NCI-H128 (cell line): Measurements from ENCODE around the gene PVRIG.
"Not testable (repeated sequence)": the region's sequence is repeated elsewhere in the genome, so short reads cannot be mapped to it uniquely, and the experiment has no call there.

Experiments used
- DNase-seq: peaks from one replicate; lab custom pipeline; 2025; ENCODE audit not compliant: unreplicated experiment; lab: John Stamatoyannopoulos, UW

Gene PVRIG

DNA sequence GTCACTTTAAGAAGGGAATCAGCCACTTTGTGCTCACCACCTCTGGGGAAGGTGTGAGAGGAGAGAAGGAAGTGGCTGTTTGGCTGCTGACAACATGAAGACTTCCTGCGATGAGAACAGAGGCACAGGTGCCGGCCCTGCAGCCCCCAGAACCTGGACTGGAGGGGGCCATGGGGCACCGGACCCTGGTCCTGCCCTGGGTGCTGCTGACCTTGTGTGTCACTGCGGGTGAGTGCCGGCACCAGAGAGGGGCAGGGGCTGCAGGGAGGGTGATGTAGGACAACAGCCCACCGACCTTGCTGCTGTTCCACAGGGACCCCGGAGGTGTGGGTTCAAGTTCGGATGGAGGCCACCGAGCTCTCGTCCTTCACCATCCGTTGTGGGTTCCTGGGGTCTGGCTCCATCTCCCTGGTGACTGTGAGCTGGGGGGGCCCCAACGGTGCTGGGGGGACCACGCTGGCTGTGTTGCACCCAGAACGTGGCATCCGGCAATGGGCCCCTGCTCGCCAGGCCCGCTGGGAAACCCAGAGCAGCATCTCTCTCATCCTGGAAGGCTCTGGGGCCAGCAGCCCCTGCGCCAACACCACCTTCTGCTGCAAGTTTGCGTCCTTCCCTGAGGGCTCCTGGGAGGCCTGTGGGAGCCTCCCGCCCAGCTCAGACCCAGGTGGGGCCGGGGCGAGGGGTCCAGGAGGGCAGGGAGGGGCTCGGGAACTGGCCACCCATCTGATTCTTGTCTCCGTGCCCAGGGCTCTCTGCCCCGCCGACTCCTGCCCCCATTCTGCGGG is at the start of gene PVRIG:
Gene PVRIG (plus strand): TSS at position 149 of the 785 bp plus-strand sequence. CDS start 22 bp downstream, at position 171.
- not testable (repeated sequence) for DNase-seq

DNA sequence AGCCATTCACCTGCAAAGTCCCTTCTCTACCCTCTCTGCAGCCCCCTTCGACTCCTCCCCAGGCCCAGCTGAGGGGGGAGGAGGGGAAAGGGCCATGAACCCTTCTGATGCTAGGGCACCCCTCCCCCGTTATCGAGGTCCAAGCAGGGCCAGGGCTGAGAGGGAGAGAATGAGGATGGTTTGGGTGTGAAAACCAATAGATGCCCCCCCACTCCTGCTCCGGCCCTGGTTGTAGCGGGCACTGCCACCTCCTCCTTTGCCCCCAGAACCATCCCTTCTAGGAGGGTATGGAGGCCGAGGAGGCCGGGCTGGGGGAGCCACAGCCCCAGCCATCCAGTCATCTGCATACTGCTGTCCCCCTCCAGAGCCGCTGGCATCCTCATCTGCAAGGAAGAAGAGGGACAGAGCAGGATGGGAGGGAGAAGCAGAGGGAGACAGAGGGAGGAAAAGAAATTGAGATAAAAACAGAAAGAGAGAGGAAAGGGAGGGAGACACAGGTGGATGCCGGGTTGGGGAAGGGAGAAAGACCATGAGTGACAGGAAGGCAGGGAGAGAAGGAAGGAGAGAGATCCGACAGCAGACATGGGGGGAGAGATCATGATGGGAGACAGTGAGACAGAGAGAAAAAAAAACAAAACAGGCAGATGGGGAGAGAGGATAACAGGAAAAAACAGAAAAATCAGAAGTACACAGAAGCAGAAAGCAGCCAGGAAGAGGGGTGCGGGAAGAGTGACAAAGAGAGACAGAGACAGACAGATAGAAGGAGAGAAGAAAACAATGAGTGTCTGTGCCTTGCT is 49.5 kb upstream of the PVRIG start:
- DNase-seq = no peak

DNA sequence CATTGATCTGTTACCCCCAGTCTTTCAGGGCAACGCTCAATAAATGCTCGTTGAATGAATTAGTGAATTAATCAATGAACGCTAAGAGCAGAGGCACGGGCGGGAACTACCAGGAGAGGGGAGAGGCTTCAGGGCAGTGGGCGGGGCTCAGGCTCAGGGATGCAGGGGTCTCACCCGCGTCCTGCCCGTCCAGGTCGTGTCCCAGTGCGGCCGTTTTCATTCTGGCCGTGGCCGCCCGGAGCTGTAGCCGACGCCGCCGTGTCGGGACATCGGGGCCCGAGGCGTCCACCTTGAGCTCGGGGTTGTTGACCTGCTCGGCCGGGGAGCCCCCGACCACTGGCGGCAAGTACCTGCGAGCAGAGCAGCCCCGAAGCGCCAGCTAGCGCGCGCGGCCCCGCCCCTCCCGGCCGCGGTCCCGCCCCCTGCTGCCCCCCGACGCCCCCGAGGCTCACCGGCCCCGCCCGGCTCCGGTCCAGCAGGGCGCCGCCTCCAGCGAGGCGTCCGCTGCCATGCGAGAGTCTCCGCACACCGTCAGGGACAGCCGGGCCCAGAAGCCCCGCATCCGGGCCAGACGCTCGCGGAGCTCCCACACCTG is 48.6 kb upstream of the PVRIG start:
- DNase-seq = no peak

DNA sequence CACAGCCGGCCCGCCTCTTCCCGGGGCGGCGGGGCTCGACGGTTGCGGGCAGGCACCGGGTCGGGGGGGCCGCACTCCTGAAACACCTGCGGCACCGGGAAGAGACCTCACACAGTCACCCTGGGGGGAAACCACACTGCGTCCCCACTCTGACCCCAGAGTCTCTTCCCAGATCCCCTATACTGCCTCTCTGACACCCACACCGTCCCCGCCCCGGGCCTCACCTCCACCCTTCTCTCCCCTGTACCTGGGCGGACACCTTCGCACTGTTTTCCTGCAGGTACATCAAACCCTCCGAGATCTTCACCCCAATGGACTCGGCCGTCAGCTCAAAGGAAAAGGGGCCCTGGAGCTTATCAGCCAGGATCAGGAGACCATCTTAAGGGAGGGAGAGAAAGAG is 47.9 kb upstream of the PVRIG start:
- DNase-seq = no peak

DNA sequence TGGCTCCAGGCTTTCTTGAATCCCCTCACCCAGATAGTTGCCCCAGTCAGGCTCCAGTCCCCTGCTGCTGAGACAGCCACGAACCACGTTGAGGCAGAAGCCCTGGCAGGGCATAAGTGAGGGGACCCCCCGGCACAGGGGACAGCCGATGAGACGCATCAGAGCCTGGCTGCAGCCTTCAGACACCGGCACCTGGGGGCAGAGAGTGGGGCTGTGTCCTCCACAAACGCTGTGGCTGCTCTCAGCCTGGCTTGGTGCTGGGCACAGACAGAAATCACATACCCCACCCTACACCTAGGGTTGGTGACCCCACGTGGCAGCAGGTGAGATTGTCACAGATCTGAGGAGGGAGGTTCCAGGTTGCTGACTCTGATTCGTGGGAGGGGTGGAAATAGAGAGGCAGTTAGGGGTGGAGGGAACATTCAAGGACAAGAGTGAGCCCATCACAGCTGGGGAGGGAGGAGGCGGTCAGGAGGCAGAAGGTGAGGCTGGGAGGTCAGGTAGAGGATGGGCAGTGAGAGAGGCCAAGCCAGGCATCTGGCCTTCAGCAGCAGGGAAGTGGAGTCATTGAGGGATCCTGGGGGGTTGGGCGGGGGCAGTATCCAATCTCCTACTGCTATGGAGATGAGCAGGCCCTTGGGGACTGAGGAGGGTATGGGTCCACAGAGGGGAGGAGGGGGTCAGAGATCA is 45.8 kb upstream of the PVRIG start:
- no peak for DNase-seq

DNA sequence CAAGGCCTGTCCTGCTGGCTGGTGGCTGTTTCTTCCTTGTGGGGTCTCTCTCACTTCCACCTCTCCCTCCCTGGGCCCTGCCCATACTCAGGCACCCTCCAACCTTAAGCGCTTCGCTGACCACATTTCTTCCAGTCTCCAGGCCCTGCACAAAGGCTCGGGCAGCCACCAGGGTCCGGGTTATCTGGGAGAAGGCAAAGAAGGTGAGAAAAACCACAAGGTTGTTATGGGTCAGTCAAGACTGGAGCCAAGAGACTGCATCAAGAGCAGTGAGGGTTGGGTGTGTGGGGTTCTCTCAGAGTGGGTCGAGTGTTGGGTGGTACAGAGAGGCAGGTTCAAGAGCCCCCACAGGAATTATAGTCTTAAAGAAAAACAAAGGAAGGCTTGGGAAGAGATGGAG is 45.2 kb upstream of the PVRIG start:
- DNase-seq = no peak

DNA sequence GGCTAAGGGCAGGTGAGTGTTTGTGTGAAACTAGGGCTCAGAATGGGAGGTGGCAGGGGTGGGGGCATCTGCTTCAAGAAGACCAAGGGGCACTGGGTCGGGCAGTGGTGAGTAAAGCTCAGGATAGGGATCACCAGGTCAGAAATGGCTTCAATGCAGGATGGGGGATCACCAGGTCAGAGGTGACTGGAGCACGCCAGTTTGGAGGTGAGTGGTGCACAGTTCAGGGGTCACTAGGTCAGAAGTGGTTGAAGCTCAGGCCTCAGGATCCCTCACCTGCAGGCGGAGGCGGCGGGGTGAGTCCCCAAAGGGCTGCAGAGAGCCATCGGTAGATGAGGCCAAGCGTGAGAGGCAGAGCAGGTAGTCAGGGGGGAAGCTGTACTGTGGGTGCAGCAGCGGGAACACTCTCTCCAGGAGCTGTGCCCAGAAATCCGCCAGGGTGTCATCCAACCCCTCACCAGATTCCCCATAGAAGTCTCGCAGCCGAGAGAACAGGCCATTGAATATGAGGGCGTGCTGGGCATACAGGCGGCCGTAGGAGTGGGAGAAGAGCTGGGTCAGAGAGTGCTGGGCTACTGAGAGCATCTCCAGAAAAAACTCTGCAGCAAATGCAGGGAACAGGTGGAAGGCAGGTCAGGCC is 44.3 kb upstream of the PVRIG start:
- DNase-seq = no peak

DNA sequence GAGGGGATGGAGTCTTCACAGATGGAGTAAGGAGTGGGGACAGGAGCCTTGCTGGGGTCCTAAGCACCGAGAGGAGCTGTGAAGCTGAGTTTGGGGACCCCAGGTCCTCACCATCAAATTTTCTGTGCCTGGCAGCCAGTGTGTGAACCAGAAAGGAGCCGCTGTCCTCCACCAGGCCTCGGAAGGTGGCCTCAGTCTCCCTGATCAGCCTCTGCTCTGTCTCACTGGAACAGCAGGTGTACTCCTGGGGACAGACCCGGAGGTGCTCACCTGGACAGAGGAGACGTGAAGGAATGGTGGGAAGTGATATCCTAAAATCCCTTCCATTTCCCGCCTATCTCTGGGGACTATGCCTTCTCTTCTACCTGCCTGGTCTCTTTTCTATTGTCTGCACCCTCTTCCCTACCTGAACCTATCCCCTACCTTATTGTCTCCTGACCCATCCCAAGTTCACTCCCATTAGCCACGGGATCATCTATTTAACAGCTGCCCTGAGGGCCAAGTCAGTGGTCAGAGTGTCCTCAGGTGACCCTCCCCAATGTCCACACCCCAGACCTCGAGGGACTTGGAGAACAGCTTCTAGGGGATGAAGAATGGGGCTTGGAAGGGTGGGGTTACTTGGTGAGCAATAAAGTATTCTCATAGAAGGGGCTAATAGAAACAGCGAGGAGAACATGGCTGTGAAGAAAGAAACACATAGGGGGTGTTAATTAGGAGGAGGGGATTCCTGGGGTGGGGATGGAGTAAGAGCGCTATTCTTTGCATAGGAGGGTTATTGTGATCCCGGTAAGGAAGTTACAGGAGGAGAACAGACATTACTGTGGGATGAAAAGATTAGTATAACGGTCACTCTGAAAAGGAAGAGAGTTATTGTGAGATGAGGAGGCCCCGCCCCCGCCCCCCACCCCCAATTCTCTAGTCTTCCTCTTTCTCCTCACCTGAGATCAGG is 43.4 kb upstream of the PVRIG start:
- DNase-seq = no peak

DNA sequence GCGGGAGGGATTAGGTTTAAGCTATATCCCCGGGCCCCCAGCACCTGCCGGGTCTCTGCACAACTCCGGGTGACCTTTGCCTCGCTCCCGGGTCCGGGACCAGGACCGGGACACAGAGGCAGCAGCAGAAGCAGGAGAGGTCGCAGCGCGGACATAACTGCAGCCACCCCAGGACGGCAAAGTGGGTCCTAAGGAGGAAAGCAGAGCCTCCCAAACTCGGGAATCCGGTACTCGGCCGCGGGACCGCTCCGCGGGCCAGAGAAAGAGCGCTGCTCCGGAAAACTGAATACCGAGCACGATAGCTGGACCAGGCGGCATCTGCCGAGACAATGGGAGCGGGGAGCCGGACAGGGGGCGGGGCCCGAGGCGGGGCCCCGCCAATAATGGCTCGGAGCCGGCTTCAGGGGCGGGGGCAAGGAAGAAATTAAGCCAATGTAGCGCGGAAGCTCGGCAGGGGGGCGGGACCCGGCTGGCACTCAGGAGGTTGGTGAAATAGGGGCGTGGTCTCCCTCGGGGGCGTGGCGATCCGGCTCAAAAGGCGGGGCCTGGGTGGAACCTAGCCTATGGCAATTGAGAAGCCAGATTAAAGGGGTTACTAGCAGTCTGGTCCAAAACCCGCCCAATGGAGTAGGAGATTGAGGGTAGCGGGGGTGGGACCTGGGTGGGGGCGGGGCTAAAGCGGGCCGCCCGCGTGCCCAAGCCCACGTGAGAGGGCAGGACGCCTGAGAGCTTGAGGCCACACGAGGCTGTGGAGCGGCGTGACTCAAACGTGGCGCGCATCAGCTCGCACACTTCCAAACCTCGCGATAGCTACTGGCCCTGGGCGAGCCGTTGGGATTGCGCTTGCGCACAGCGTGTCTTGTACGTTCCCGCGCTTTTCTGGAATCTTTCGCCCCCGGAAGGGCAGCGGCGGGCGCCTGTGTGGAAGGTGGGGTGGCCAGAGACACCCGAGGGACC is 42.4 kb upstream of the PVRIG start, which contains the start of the genes GPC2 and STAG3:
Gene GPC2 (minus strand): TSS at position 337 of the 957 bp plus-strand sequence. CDS start 182 bp downstream, at position 155.
Gene STAG3 (plus strand): TSS at position 874 of the 957 bp plus-strand sequence. CDS start 2,639 bp downstream, outside the sequence.
- DNase-seq = peak; percentile 90

DNA sequence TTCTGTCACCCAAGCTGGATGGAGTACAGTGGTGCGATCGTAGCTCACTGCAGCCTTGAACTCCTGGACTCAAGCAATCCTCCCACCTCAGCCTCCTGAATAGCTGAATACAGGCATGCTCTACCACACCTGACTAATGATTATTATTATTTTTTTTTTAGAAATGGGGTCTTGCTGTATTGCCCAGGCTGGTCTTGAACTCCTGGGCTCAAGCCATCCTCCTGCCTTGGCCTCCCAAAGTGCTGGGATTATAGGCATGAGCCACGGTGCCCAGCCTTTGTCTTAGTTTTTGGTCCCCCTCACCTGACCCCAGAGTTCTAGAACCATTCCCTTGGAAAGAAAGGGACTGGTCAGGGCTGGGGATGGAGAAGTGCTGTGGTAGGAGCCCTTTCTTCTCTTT is 39.7 kb upstream of the PVRIG start:
- not testable (repeated sequence) for DNase-seq

DNA sequence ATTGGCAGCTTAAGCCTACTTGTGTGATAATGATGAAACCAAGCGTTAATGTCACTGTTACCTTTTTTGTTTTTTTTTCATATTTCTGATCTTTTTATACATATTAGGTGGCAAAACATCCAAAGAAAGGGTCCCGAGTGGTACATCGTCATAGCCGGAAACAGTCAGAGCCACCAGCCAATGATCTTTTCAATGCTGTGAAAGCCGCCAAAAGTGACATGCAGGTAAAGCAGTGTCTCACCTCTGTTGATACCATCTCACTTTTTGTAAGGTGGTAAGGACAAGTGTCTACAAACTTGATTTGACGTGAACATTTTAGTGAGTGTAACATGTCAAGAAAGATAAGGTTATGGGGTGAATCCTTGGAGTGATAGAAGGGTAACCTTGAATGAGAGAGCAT is 37.1 kb upstream of the PVRIG start:
- DNase-seq = not testable (repeated sequence)

DNA sequence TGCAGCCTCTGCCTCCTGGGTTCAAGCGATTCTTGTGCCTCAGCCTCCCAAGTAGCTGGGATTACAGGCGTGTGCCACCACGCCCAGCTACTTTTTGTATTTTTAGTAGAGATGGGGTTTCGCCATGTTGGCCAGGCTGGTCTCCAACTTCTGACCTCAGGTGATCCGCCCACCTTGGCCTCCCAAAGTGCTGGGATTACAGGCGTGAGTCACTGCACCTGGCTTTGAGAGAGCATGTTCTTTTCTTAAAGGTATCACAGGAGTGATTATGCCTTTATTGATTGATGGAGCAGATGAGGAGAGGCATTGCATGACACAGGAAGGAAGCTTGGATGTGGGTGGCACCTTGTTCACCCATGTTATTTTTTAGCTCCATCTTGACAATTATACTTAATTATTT is 36.7 kb upstream of the PVRIG start:
- DNase-seq = not testable (repeated sequence)

DNA sequence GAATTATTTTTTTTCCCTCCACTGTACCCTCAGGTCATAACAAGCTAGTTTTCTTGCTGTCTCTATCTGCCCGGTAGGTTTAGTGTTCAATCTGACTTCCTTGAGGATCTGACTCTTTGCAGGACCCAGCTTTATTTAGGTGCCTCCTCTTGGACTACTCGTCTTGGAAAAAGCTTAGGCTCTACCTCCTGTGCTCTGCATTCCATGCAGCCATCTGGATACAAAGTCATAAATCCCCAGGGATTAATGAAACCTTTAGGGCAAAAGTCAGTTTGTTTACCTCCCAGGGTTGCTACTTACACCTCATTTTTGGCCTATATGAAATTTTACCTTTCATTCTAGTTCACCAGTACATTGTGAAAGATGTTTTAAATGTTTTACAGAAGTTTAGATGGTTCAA is 34.0 kb upstream of the PVRIG start:
- no peak for DNase-seq

DNA sequence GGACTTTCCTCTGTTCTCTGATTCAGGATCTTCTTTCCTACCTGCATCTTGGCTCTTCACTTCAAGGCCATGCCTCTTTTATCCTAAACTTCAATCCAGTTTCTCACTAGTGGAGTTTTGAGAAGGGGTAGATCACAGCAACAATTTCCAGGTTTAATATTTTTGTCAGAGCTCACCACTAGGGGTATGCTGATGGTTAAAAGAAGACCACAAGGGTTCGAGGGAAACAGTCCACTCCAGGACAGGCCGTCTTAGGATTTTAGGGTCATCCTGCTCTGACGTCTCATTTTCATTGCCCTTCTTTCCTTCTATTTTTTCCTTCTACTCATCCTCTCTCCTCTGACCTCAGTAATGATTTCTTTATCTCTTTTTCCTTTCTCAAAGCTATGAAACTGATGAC is 30.7 kb upstream of the PVRIG start:
- DNase-seq = no peak

DNA sequence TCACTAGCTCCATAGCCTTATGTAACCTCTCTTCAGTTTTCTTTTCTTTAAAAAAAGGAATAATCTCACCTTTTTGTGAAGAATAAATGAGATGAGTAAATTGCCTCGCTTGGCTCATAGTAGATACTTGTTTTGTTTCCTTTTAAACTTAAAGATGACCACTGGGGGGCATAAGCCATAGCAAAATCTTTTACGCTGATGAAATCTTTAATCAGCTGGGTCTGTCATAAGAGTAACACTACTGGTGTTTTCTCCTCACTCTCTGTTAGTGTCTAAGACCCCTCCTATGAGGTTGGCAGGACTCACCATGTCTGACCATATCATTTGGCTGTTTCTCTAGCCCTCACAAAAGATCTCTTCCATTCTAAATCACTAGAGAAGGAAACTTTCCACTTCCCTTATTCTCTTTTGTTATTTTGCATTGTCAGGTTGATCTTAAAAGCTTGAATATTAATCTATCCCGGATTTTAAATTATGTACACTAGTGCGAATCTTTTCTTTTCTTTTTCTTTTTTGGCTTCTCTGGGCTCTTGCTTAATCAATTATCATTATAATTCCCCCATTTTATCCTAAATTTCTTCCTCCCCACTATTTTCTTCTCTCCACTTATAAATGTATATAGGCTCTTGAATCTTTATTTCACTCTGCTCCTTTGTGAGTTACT is 29.6 kb upstream of the PVRIG start:
- no peak for DNase-seq

DNA sequence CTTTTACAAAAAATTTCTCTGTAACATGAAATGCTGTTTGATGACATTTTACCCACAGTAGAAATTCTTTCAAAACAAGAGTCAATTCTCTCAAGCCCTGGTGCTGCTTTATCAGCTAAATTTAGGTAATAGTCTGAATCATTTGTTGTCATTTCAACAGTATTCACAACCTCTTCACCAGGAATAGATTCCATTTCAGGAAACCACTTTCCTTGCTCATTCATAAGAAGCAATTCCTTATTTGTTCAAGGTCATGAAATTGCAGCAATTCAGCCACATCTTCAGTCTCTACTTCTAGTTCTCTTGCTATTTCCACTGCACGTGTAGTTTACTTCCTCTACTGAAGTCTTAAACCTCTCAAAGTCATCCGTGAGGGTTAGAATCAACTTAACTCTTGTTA is 28.0 kb upstream of the PVRIG start:
- no peak for DNase-seq

DNA sequence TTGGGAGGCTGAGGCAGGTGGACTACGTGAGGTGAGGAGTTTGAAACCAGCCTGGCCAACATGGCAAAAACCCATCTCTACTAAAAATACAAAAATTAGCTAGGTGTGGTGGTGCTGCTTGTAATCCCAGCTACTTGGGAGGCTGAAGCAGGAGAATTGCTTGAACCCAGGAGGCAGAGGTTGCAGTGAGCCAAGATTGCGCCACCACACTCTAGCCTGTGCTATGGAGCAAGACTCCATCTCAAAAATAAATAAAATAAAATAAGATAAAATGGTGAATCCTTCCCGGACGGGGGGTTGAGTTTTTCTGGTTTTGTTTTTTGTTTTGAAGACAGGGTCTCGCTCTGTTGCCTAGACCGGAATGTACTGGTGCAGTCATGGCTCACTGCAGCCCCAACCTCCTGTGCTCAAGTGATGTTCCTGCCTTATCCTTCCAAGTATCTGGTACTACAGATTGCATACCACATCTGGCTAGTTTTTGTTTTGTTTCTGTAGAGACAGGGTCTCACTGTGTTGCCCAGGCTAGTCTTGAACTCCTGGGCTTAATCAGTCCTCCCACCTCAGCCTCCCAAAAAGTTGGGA is 27.4 kb upstream of the PVRIG start:
- not testable (repeated sequence) for DNase-seq
